ENCODE measurements around the gene FXYD4. TPM values are rescaled to one million over a fixed set of nuclear protein-coding genes. Genes with fewer than 3 reads are reported as not detected.
A peak's percentile ranks its signal among the peaks of the same experiment; 100 is the strongest.
"Not testable (repeated sequence)": the region's sequence is repeated elsewhere in the genome, so short reads cannot be mapped to it uniquely, and the experiment has no call there.

The FXYD4 gene
- total RNA-seq, 4 donors from 2014 or later, result not detected

DNA sequence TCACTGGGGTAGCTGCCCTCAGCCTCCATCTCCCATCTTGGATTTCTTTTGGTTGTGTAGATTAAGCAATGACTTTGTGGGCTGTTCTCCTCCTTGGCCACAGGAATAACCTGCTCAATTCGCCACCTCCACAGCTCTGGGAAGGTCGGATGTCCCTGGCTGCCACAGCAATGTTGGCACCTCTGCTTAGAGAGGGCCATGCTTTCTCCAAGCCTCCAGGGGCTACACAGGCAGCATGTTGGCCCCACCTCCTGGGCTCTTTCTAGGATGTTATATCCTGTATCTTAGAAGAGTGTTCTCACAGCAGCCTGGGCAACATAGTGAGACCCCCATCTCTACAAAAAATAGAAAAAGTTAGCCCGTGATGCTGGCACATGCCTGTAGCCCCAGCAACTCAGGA lies 35.4 kb upstream of the FXYD4 start:
- TF ChIP-seq CTCF (IDR thresholded peaks at IDR 0.05), result no peak
- no peak for TF ChIP-seq POLR2A (IDR thresholded peaks at IDR 0.05)
- WGBS, 2 donors, result 93 to 97% methylated on average over 3 of the region's 3 CpGs
- no peaks in the 10 kb centered on the region for H3K27me3 ChIP-seq
- intact Hi-C loops (cut with DNase I), result no loop called here
- DNase-seq, result no peak
- H3K27ac ChIP-seq, result no peak overlapping the region
- H3K36me3 ChIP-seq, result no peaks in the 10 kb centered on the region
- H3K4me3 ChIP-seq (replicated peaks in 1 of 3), result no peak overlapping the region
- peaks cover 0 to 10% of the 10 kb centered on the region in 2 donors for H3K4me1 ChIP-seq
- H3K9me3 ChIP-seq, result no peaks in the 10 kb centered on the region

- intact Hi-C loops (cut with DNase I), result no loop called here
- Histone ChIP-seq H3K27me3 (no peaks in the 10 kb centered on the region), H3K9me3 (no peaks in the 10 kb centered on the region), H3K27ac (peak overlapping the region in 1 of 3 donors; percentile 17), H3K4me1 (peaks cover 0 to 10% of the 10 kb centered on the region in 2 donors), H3K36me3 (no peaks in the 10 kb centered on the region), H3K4me3 (replicated peaks in 1 of 3) (no peak overlapping the region)
- TF ChIP-seq CTCF (IDR thresholded peaks at IDR 0.05), result no peak
- no peak for TF ChIP-seq POLR2A (IDR thresholded peaks at IDR 0.05)
- WGBS, 2 donors, result 80 to 84% methylated on average over 9 of the region's 9 CpGs
- no peak for DNase-seq
These were observed 34.7 kb upstream of the FXYD4 start for GRCh38 chr10:43336641-43337318.

DNA sequence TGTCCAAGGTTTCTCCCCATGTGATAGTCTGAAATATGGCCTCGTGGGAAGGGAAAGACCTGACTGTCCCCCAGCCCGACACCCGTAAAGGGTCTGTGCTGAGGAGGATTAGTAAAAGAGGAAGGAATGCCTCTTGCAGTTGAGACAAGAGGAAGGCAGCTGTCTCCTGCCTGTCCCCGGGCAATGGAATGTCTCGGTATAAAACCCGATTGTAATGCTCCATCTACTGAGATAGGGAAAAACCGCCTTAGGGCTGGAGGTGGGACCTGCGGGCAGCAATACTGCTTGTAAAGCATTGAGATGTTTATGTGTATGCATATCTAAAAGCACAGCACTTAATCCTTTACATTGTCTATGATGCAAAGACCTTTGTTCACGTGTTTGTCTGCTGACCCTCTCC lies 33.9 kb upstream of the FXYD4 start:
- H3K27ac ChIP-seq; intact Hi-C loops (cut with DNase I); H3K4me3 ChIP-seq (replicated peaks in 1 of 3); H3K27me3 ChIP-seq; DNase-seq; H3K36me3 ChIP-seq; H3K9me3 ChIP-seq: not testable (repeated sequence)
- 50 to 55% methylated on average over 8 of the region's 9 CpGs for WGBS, 2 donors
- peaks cover 0 to 10% of the 10 kb centered on the region in 2 donors for H3K4me1 ChIP-seq

DNA sequence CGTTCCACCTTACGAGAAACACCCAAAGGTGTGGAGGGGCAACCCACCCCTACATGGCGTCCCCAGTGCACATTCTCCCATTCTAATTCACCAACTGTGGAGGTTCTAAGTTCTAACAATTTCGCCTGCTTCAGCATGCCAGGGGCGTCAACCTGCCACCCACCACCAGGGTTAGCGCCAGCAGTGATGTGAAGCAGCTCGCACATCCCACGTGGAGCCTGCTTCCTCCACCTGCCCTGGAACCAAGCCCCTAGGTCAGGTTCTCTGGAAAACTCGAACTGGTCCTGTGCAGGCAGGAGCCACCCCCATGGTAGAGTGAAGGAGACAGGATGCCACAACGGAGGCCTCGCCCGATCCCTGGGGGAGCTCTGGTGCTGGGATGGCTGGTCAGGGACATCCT lies 33.3 kb upstream of the FXYD4 start:
- peaks cover 0 to 10% of the 10 kb centered on the region in 2 donors for H3K4me1 ChIP-seq
- intact Hi-C loops (cut with DNase I), result no loop called here
- H3K4me3 ChIP-seq (replicated peaks in 1 of 3), result no peak overlapping the region
- no peaks in the 10 kb centered on the region for H3K9me3 ChIP-seq
- DNase-seq, result no peak
- no peaks in the 10 kb centered on the region for H3K27me3 ChIP-seq
- no peak for TF ChIP-seq CTCF (IDR thresholded peaks at IDR 0.05)
- TF ChIP-seq POLR2A (IDR thresholded peaks at IDR 0.05), result no peak
- no peaks in the 10 kb centered on the region for H3K36me3 ChIP-seq
- WGBS, 2 donors, result 84 to 85% methylated on average over 11 of the region's 12 CpGs
- no peak overlapping the region for H3K27ac ChIP-seq

DNA sequence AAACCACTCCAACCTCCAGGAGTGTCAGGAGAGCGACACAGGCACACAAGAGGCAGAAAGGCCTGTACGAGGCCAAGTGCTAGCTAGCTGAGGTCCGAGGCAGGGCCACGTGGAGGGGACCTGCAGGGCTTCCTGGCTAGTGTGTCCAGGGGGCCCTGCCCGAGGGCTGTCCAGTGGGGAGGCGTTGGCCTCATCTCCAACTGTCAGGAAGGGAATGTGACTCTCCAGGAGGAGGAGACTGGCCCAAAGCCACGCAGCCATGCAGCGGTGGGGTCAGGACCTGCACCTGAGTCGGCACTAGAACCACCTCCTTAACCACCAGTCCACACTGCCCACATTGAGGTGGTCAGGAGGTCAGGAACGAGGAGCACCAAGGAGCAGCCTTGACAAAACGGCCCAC lies 32.3 kb upstream of the FXYD4 start:
- H3K4me1 ChIP-seq, result peaks cover 0 to 14% of the 10 kb centered on the region in 2 donors
- no peak overlapping the region for H3K4me3 ChIP-seq (replicated peaks in 1 of 3)
- WGBS, 2 donors, result 54 to 70% methylated on average over 8 to 11 of the region's 11 CpGs
- no peaks in the 10 kb centered on the region for H3K36me3 ChIP-seq
- no peaks in the 10 kb centered on the region for H3K27me3 ChIP-seq
- TF ChIP-seq POLR2A (IDR thresholded peaks at IDR 0.05) (no peak), CTCF (IDR thresholded peaks at IDR 0.05) (no peak)
- DNase-seq, result no peak
- no peaks in the 10 kb centered on the region for H3K9me3 ChIP-seq
- H3K27ac ChIP-seq, result no peak overlapping the region
- intact Hi-C loops (cut with DNase I), result no loop called here
